GM10266 (cell line): ENCODE data around the gene QSER1.
A peak's percentile ranks its signal among the peaks of the same experiment; 100 is the strongest.
"Not testable (repeated sequence)": the region's sequence is repeated elsewhere in the genome, so short reads cannot be mapped to it uniquely, and the experiment has no call there.

Experiments used
- DNase-seq: peaks from one replicate; pipeline ENCODE4 v3.0.0; 2012; ENCODE audit errors: extremely low spot score
- CTCF ChIP-seq: IDR thresholded peaks from 2 replicates; pipeline ENCODE4 v1.5.1; 2012; ENCODE audit warnings: mild to moderate bottlenecking, low read depth; ENCODE audit not compliant: control insufficient read depth, insufficient read depth; ENCODE audit errors: missing control alignments

The QSER1 gene

GRCh38 chr11:32935462-32936029 lies 42.9 kb downstream of the QSER1 start:
- no peak for TF ChIP-seq CTCF
- no peak for DNase-seq

GRCh38 chr11:32936178-32936577 lies 43.6 kb downstream of the QSER1 start:
- DNase-seq: not testable (repeated sequence)

DNA sequence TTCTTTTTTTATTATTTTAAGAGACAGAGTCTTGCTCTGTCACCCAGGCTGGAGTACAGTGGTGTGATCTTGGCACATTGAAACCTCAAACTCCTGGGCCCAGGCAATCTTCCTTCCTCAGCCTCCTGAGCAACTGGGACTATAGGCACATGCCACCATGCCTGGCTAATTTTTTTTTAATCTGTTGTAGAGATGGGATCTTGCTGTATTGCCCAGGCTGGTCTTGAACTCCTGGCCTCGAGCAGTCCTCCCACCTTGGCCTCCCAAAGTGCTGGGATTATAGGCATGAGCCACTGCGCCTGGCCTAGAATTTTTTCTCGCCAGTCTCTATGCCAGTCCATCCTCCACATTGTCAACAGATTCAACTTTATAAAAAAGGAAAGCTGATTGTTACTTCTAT lies 44.7 kb downstream of the QSER1 start:
- not testable (repeated sequence) for DNase-seq

DNA sequence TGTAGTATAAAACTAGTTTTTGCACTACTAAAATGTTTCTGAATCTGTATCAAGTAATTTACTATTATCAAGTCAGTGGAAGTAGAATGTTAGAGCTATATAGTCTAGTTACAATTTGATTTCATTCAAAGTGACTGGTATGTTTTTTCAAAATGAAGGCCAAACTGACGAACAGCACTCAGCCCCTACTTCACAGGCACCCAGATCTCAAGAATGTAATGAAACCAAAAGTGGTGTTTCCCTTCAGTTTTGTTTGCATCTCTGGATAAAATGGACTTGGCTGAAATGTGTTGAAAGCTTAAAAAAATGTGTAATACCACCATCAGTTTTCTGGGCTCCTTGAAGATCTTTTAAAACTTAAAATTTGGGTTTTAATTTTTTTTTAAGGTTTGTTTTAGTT lies 46.4 kb downstream of the QSER1 start:
- no peak for TF ChIP-seq CTCF
- DNase-seq: peak; percentile 33

DNA sequence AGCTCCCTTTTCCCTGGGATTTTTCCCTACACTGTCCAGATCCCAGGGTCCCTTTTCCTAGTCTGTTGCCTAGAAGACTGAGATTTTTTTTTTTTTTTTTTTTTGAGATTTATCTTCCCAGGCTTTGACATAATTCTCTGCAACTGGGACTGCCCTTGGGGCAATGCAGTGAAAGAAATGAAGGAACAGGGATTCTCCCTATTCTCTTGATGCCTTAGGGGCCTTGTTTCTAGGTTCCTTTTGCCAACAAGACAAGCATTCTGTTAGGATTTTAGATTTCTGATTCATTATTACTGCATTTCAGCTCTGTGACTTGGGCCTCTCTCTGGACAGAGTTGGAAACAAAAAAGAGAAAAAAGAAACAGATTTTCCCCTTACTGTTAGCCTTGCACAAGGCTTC lies 47.3 kb downstream of the QSER1 start:
- TF ChIP-seq CTCF: no peak
- DNase-seq: no peak

- no peak for TF ChIP-seq CTCF
- peak; percentile 49 for DNase-seq
Measured at GRCh38 chr11:32940865-32941264, 48.3 kb downstream of the QSER1 start.

- TF ChIP-seq CTCF: no peak
- no peak for DNase-seq
Measured at GRCh38 chr11:32947978-32948377, 55.4 kb downstream of the QSER1 start.

GRCh38 chr11:32949739-32950138 lies 57.1 kb downstream of the QSER1 start:
- DNase-seq: no peak
- no peak for TF ChIP-seq CTCF
